HCT116 (cell line): ENCODE data around the gene COL18A1. TPM values are rescaled to one million over a fixed set of nuclear protein-coding genes. Genes with fewer than 3 reads are reported as not detected.

ENCODE experiments used
- ATAC-seq: fragments of 200-7000 bp; cut with Tn5 transposase; 2 replicates; pipeline ENCODE4 v1.9.1; 2020; ENCODE audit warnings: mild to moderate bottlenecking, moderate library complexity
- BruUV-seq: library from RNA; stranded (reverse); fragments of 400-500 nt; replicated peaks from 2 replicates; lab custom pipeline; 2021; lab: Mats Ljungman, UMichigan
- CTCF ChIA-PET: fragments of 300-600 bp; sonication (Branson Sonifier 250); formaldehyde crosslinking; loops from one replicate; lab custom pipeline; 2021; ENCODE audit warnings: antibody characterized with exemption; lab: Charles Lee
- POLR2A ChIA-PET: fragments of 300-600, 350-600 bp; sonication (Branson Sonifier 250); formaldehyde crosslinking; loops from one replicate; lab custom pipeline; 2021; ENCODE audit warnings: antibody characterized with exemption; lab: Charles Lee
- RAD21 ChIA-PET, 2 experiments: fragments of 300-600 bp; sonication (Branson Sonifier 250); formaldehyde crosslinking; loops; one replicate each; lab custom pipeline; 2023; ENCODE audit warnings: low total read pairs in 2 of 2; ENCODE audit not compliant: uncharacterized antibody in 2 of 2, unreplicated experiment in 2 of 2, low non-redundant PET in 1 of 2; lab: Charles Lee
- DNase-seq: peaks from one replicate; pipeline ENCODE4 v3.0.0-alpha.2; 2010; ENCODE audit warnings: low read depth, low spot score
- H2AFZ ChIP-seq: fragments of 200-600 bp; shearing (Covaris generic), sonication (generic); 2 replicates; pipeline ENCODE4 v1.6.1; 2017; ENCODE audit warnings: low read depth, mixed run types, mixed read lengths, antibody characterized with exemption, low read length; ENCODE audit not compliant: poor library complexity, severe bottlenecking
- H3K27ac ChIP-seq: 2 replicates; pipeline ENCODE4 v1.5.1; 2012; ENCODE audit warnings: low read depth, low read length
- H3K27me3 ChIP-seq: fragments of 200-600 bp; sonication (generic); 2 replicates; pipeline ENCODE4 v1.6.1; 2016; ENCODE audit warnings: mixed run types, low read length, mixed read lengths; ENCODE audit not compliant: insufficient read depth
- H3K36me3 ChIP-seq, 2 experiments: fragments of 200-500 bp in 1 of 2; fragments of 200-600 bp in 1 of 2; sonication (Bioruptor generic) in 1 of 2; sonication (generic) in 1 of 2; 2 replicates each; pipeline versions ENCODE4 v1.5.1 to v1.6.1; 2014 to 2016; ENCODE audit warnings: low read length in 2 of 2, inconsistent platforms in 1 of 2, mixed read lengths in 1 of 2, mixed run types in 1 of 2; ENCODE audit not compliant: insufficient read depth in 2 of 2, control insufficient read depth in 1 of 2
- H3K4me1 ChIP-seq, 2 experiments: fragments of 200-600 bp in 1 of 2; sonication (generic) in 1 of 2; 2 replicates each; pipeline versions ENCODE4 v1.5.1 to v1.6.1; 2012 to 2017; ENCODE audit warnings: low read length in 2 of 2, inconsistent platforms in 1 of 2, mild to moderate bottlenecking in 1 of 2, mixed read lengths in 1 of 2, mixed run types in 1 of 2, moderate library complexity in 1 of 2; ENCODE audit not compliant: insufficient read depth in 2 of 2, control insufficient read depth in 1 of 2
- H3K4me2 ChIP-seq: fragments of 200-600 bp; sonication (generic); 2 replicates; pipeline ENCODE4 v1.6.1; 2017; ENCODE audit warnings: mixed run types, low read length, mixed read lengths
- H3K4me3 ChIP-seq, 2 experiments: fragments of 200-600 bp in 1 of 2; sonication (generic) in 1 of 2; replicated peaks in 1 of 2; 2 replicates each; pipeline ENCODE4 v1.5.1; 2011 to 2016; ENCODE audit warnings: low read length in 2 of 2, control low read depth in 1 of 2, low read depth in 1 of 2, mild to moderate bottlenecking in 1 of 2, mixed read lengths in 1 of 2, mixed run types in 1 of 2
- H3K79me2 ChIP-seq: fragments of 200-600 bp; sonication (generic); 2 replicates; pipeline ENCODE4 v1.6.1; 2017; ENCODE audit warnings: mild to moderate bottlenecking, mixed run types, low read length, moderate library complexity, mixed read lengths; ENCODE audit not compliant: insufficient read depth
- H3K9ac ChIP-seq: fragments of 200-600 bp; sonication (generic); 2 replicates; pipeline ENCODE4 v1.6.1; 2016; ENCODE audit warnings: low read length, mixed read lengths
- H3K9me2 ChIP-seq: fragments of 200-600 bp; sonication (generic), shearing (Covaris generic); 2 replicates; pipeline ENCODE4 v1.6.1; 2017; ENCODE audit warnings: mixed run types, mild to moderate bottlenecking, moderate library complexity; ENCODE audit not compliant: insufficient read depth
- H3K9me3 ChIP-seq, 2 experiments: fragments of 200-500 bp in 1 of 2; fragments of 200-600 bp in 1 of 2; sonication (Bioruptor generic) in 1 of 2; sonication (generic) in 1 of 2; 2 replicates each; pipeline ENCODE4 v1.6.1; 2014 to 2017; ENCODE audit warnings: low read length in 2 of 2, mixed read lengths in 2 of 2, inconsistent platforms in 1 of 2, low read depth in 1 of 2, mild to moderate bottlenecking in 1 of 2, mixed run types in 1 of 2, moderate library complexity in 1 of 2; ENCODE audit not compliant: control insufficient read depth in 1 of 2, insufficient read depth in 1 of 2
- H4K20me1 ChIP-seq: fragments of 200-600 bp; sonication (generic), shearing (Covaris generic); 2 replicates; pipeline ENCODE4 v1.6.1; 2017; ENCODE audit warnings: mixed run types, mild to moderate bottlenecking, moderate library complexity; ENCODE audit not compliant: insufficient read depth
- ATF3 ChIP-seq: IDR thresholded peaks from 2 replicates; pipeline ENCODE4 v1.6.1; 2012
- CBX3 ChIP-seq: IDR thresholded peaks from 2 replicates; pipeline ENCODE4 v1.6.1; 2012; ENCODE audit warnings: low read depth
- CTCF ChIP-seq, 3 experiments: fragments of 200-600 bp in 1 of 3; sonication (generic) in 1 of 3; IDR thresholded peaks in 2 of 3; conservative IDR thresholded peaks in 1 of 3; 2 replicates each; pipeline ENCODE4 v1.5.1; 2012 to 2017; ENCODE audit warnings: low read depth in 2 of 3, low read length in 2 of 3, antibody characterized with exemption in 1 of 3, borderline replicate concordance in 1 of 3, control low read depth in 1 of 3, mild to moderate bottlenecking in 1 of 3, mixed read lengths in 1 of 3, mixed run types in 1 of 3, moderate library complexity in 1 of 3; ENCODE audit not compliant: insufficient read depth in 1 of 3
- ELF1 ChIP-seq: IDR thresholded peaks from 2 replicates; pipeline ENCODE4 v1.6.1; 2012; ENCODE audit warnings: low read depth, borderline replicate concordance
- EZH2 ChIP-seq: fragments of 200-600 bp; sonication (generic); IDR thresholded peaks from 2 replicates; pipeline ENCODE4 v1.6.1; 2017; ENCODE audit warnings: antibody characterized with exemption, mixed run types
- EZH2phosphoT487 ChIP-seq: fragments of 200-600 bp; IDR thresholded peaks from 2 replicates; pipeline ENCODE4 v1.6.1; 2018; ENCODE audit warnings: antibody characterized with exemption, borderline replicate concordance
- MAX ChIP-seq: IDR thresholded peaks from 2 replicates; pipeline ENCODE4 v1.6.1; 2012
- POLR2A ChIP-seq: IDR thresholded peaks from 2 replicates; pipeline ENCODE4 v1.7.0; 2011; ENCODE audit warnings: borderline replicate concordance; ENCODE audit not compliant: insufficient read depth, insufficient read length; ENCODE audit errors: extremely low read depth
- POLR2AphosphoS5 ChIP-seq: IDR thresholded peaks from 2 replicates; pipeline ENCODE4 v1.6.1; 2011; ENCODE audit warnings: mild to moderate bottlenecking, low read depth, low read length, moderate library complexity
- RAD21 ChIP-seq: IDR thresholded peaks from 2 replicates; pipeline ENCODE4 v1.6.1; 2012; ENCODE audit warnings: low read depth, mild to moderate bottlenecking
- SIN3A ChIP-seq: IDR thresholded peaks from 2 replicates; pipeline ENCODE4 v1.6.1; 2012; ENCODE audit warnings: low read depth
- SP1 ChIP-seq: IDR thresholded peaks from 2 replicates; pipeline ENCODE4 v1.6.1; 2012; ENCODE audit warnings: low read depth
- SRF ChIP-seq: IDR thresholded peaks from 2 replicates; pipeline ENCODE4 v1.6.1; 2012; ENCODE audit warnings: low read depth
- TCF7L2 ChIP-seq: IDR thresholded peaks from 2 replicates; pipeline ENCODE4 v1.7.0; 2011; ENCODE audit warnings: borderline replicate concordance, inconsistent platforms; ENCODE audit not compliant: insufficient read depth, insufficient read length; ENCODE audit errors: extremely low read depth
- ZNF274 ChIP-seq: fragments of 200-500 bp; sonication (Bioruptor generic); IDR thresholded peaks from 2 replicates; pipeline ENCODE4 v1.6.1; 2014; ENCODE audit warnings: mild to moderate bottlenecking, low read depth, low read length, inconsistent platforms
- intact Hi-C: fragments of 100-400 bp; cut with micrococcal nuclease; formaldehyde crosslinking; loops from 2 replicates; pipeline ENCODE4 v1.10.0; 2022
- total RNA-seq: library from RNA; stranded (reverse); gene quantifications from one replicate; pipeline ENCODE4 v1.2.1, GENCODE V29; 2021; ENCODE audit not compliant: unreplicated experiment

Gene COL18A1
- total RNA-seq, 1 experiment from 2014 or later: 59.5 TPM

GRCh38 chr21:45410865-45411809 lies 6.2 kb downstream of the COL18A1 start:
- no peak for ATAC-seq
- Histone ChIP-seq H3K36me3 (no peaks in the 10 kb centered on the region; a peak in 1 of 4 replicates), H3K27ac (no peak overlapping the region), H4K20me1 (no peaks in the 10 kb centered on the region), H3K9ac (no peak overlapping the region), H3K4me3 (no peak overlapping the region), H3K4me2 (no peak overlapping the region), H3K27me3 (no peaks in the 10 kb centered on the region), H3K9me2 (no peaks in the 10 kb centered on the region), H3K79me2 (peaks cover 75% of the 10 kb centered on the region)
- BruUV-seq: no TSS peak
- CTCF ChIA-PET: no interaction called here
- POLR2A ChIA-PET: interaction anchor here (1.1 kb wide), 1 partner anchor 16 kb away, joined by 3 read pairs; no protein-coding TSS in a partner anchor
- TF ChIP-seq SP1: no peak
- TF ChIP-seq, all 23 proteins: peak for 0
- DNase-seq: no peak
- no peaks in the 10 kb centered on the region for H3K9me3 ChIP-seq
- RAD21 ChIA-PET: interaction anchor here in 1 of 2 experiments (0.6 kb wide), 1 partner anchor 1375 kb away, joined by 4 read pairs; no protein-coding TSS in a partner anchor
- peaks cover 16 to 21% of the 10 kb centered on the region in 2 experiments for H3K4me1 ChIP-seq
- H2AFZ ChIP-seq: no peak overlapping the region
- intact Hi-C loops: no loop called here

- Histone ChIP-seq H2AFZ (no peak overlapping the region), H3K9me2 (no peaks in the 10 kb centered on the region), H4K20me1 (no peaks in the 10 kb centered on the region)
- CTCF ChIA-PET: no interaction called here
- no peak for TF ChIP-seq POLR2A
- no peak for TF ChIP-seq CTCF (IDR thresholded peaks at IDR 0.05 in 2 of 3, conservative IDR thresholded peaks at IDR 0.05 in 1 of 3; ENCODE audit: borderline replicate concordance in 1 of 3, insufficient read depth in 1 of 3, low read depth in 2 of 3, low read length in 2 of 3)
- TF ChIP-seq ELF1: no peak
- TF ChIP-seq TCF7L2: no peak
- no peak for TF ChIP-seq SP1
- no peak for TF ChIP-seq SIN3A
- TF ChIP-seq ATF3: no peak
- no peak for TF ChIP-seq SRF
- no peak for TF ChIP-seq POLR2AphosphoS5
- no peak for TF ChIP-seq RAD21
- no peak for TF ChIP-seq ZNF274
- no peak for TF ChIP-seq EZH2phosphoT487
- TF ChIP-seq CBX3: no peak
- no peak for TF ChIP-seq EZH2
- TF ChIP-seq MAX: no peak
- TF ChIP-seq, all 23 proteins: peak for 0
- peaks cover 10 to 14% of the 10 kb centered on the region in 2 experiments; a peak in 3 of 4 replicates for H3K4me1 ChIP-seq
- peaks cover 74% of the 10 kb centered on the region for H3K79me2 ChIP-seq
- no peak overlapping the region for H3K9ac ChIP-seq
- H3K36me3 ChIP-seq: no peaks in the 10 kb centered on the region; a peak in 1 of 4 replicates
- H3K27me3 ChIP-seq: no peaks in the 10 kb centered on the region
- ChIA-PET RAD21 (interaction anchor here in 1 of 2 experiments (0.7 kb wide), 1 partner anchor 106 kb away, joined by 3 read pairs; no protein-coding TSS in a partner anchor), POLR2A (interaction anchor here (1.1 kb wide), 1 partner anchor 16 kb away, joined by 3 read pairs; no protein-coding TSS in a partner anchor)
- H3K9me3 ChIP-seq: no peaks in the 10 kb centered on the region
- no peak overlapping the region for H3K4me2 ChIP-seq
- intact Hi-C loops: no loop called here
- ATAC-seq: no peak
- BruUV-seq: no TSS peak
- no peak overlapping the region for H3K4me3 ChIP-seq
- no peak overlapping the region for H3K27ac ChIP-seq
- no peak for DNase-seq
These were observed 6.8 kb downstream of the COL18A1 start for GRCh38 chr21:45411810-45412206.
